ENCODE measurements around the gene PLA2R1.

DNA sequence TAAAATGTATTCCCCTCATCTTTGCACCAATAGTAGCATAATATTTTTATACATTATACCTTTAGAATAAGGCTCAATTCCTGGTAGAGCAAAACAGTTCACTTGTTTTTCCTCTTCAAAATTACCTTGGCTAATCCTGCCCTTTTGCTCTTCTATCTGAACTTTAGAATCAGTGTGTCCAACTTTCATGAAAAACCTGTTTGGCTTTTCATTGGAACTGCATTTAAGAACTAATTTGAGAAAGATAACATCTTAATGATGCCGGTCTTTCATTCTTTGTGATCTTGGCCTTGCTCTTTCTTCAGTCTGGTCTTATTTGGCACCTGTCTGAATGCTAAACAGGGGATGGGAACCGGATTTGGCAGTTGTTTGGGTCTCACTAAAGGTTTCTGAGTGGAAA is 151.5 kb downstream of the PLA2R1 start:
- TF ChIP-seq HDAC2 (IDR thresholded peaks at IDR 0.05): no peak
- no peak for TF ChIP-seq CTCF (IDR thresholded peaks at IDR 0.05)
- TF ChIP-seq, protein P1, sequence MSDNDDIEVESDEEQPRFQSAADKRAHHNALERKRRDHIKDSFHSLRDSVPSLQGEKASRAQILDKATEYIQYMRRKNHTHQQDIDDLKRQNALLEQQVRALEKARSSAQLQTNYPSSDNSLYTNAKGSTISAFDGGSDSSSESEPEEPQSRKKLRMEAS (IDR thresholded peaks at IDR 0.05): no peak
- no peak for TF ChIP-seq RAD21 (conservative IDR thresholded peaks at IDR 0.05 in 1 of 2, IDR thresholded peaks at IDR 0.05 in 1 of 2)
- no peak for TF ChIP-seq POLR2A (IDR thresholded peaks at IDR 0.05; ENCODE audit: low read length)
- TF ChIP-seq MAFK (IDR thresholded peaks at IDR 0.05; ENCODE audit: partially characterized antibody): no peak
- TF ChIP-seq SMC3 (IDR thresholded peaks at IDR 0.05): no peak
- TF ChIP-seq CEBPB (IDR thresholded peaks at IDR 0.05): no peak
- no peak for TF ChIP-seq EP300 (IDR thresholded peaks at IDR 0.05)
- TF ChIP-seq RNF2 (IDR thresholded peaks at IDR 0.05; ENCODE audit: borderline replicate concordance, low read depth): no peak
- TF ChIP-seq CHD4 (IDR thresholded peaks at IDR 0.05; ENCODE audit: borderline replicate concordance): no peak
- no peak for TF ChIP-seq KDM1A (IDR thresholded peaks at IDR 0.05; ENCODE audit: low read depth)
- no peak for TF ChIP-seq ZFP36 (IDR thresholded peaks at IDR 0.05; ENCODE audit: borderline replicate concordance, partially characterized antibody)

Measured in A549 (cell line).